MG63 (cell line): ENCODE measurements around the gene CRB2. TPM values are rescaled to one million over a fixed set of nuclear protein-coding genes. Genes with fewer than 3 reads are reported as not detected.

Experiments used
- DNase-seq: peaks from one replicate; pipeline ENCODE4 v3.0.0-alpha.2; 2020
- H3K27me3 ChIP-seq: fragments of 250-450 bp; sonication (Bioruptor Pico); 2 replicates; pipeline ENCODE4 v1.5.1; 2020; ENCODE audit warnings: mild to moderate bottlenecking, moderate library complexity
- H3K36me3 ChIP-seq: fragments of 250-450 bp; sonication (Bioruptor Pico); 2 replicates; pipeline ENCODE4 v1.5.1; 2020; ENCODE audit warnings: mild to moderate bottlenecking, moderate library complexity
- H3K4me3 ChIP-seq: fragments of 250-450 bp; sonication (Bioruptor Pico); 2 replicates; pipeline ENCODE4 v1.5.1; 2020; ENCODE audit warnings: mild to moderate bottlenecking, moderate library complexity
- H3K9me3 ChIP-seq: fragments of 250-450 bp; sonication (Bioruptor Pico); 2 replicates; pipeline ENCODE4 v1.5.1; 2020; ENCODE audit warnings: mild to moderate bottlenecking, moderate library complexity
- total RNA-seq: library from RNA; depleted of rRNA; stranded (reverse); fragments of >200 nt; shearing (Covaris generic); gene quantifications from 2 replicates; pipeline ENCODE4 v1.2.3, GENCODE V29; 2014; ENCODE audit warnings: low replicate concordance

CRB2 gene
- total RNA-seq, 1 experiment from 2014 or later: not detected

DNA sequence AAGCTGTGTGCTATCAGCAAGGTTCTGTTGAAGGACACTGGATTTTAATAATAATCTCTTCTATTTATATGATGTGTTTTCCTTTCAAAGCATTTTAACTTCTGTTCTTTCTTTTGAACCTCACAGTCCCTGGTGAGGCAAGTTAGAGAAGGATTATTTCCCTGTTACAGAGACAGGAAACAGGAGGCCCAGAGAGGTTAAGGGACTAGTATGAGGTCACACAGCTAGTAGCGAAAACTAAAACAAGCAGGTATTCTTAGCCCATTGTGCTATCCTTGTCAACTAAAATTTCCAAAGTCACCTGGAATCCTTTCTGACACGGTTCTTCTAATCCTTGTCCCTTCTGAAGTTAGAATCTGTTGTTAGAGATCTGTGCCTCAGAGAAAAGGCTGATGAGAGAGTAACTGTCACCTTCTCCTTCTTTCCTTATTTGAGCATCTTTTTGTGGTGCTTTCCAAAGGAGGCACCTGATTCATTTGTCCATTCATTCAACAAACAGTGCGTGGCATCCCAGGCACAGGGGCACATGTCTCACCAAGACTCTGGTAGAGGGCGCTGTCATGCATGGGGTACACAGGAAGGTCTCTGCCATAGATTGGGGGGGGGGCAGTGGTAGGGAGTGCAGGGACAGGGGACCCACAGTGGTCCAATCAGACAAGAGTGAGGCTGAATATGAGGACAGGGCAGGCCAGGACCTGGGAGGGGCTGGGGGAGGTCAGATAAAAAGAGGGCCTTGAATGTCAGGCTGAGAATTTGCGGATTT lies 61.5 kb downstream of the CRB2 start:
- Histone ChIP-seq H3K4me3 (no peak overlapping the region), H3K27me3 (no peaks in the 10 kb centered on the region), H3K9me3 (no peaks in the 10 kb centered on the region), H3K36me3 (no peaks in the 10 kb centered on the region)
- DNase-seq: no peak

GRCh38 chr9:123418052-123418430 lies 62.0 kb downstream of the CRB2 start:
- Histone ChIP-seq H3K4me3 (no peak overlapping the region), H3K9me3 (no peaks in the 10 kb centered on the region), H3K36me3 (no peaks in the 10 kb centered on the region), H3K27me3 (no peaks in the 10 kb centered on the region)
- DNase-seq: no peak

GRCh38 chr9:123418506-123418905 lies 62.5 kb downstream of the CRB2 start:
- DNase-seq: no peak
- Histone ChIP-seq H3K4me3 (no peak overlapping the region), H3K36me3 (no peaks in the 10 kb centered on the region), H3K27me3 (no peaks in the 10 kb centered on the region), H3K9me3 (no peaks in the 10 kb centered on the region)

DNA sequence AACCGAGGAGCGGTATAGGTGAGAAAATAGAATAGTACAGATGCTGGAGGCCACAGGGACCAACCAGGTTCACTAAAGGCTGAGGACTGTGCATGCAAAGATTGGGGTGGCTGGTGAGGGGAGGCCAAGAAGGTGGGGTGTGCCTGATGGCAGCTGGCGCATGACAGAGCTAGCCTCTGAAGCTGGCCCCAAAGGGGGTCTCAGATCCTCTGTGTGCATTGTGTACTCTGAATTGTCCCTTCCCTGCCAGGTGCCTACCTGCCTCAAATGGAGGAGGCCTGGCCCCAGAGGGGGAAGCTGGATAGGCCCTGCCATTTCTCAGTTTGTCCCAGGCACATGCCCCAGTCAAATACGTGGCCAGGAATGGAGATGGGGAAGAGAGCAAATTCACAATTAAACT lies 63.1 kb downstream of the CRB2 start:
- no peak for DNase-seq
- Histone ChIP-seq H3K27me3 (no peaks in the 10 kb centered on the region), H3K9me3 (no peaks in the 10 kb centered on the region), H3K36me3 (no peaks in the 10 kb centered on the region), H3K4me3 (no peak overlapping the region)

DNA sequence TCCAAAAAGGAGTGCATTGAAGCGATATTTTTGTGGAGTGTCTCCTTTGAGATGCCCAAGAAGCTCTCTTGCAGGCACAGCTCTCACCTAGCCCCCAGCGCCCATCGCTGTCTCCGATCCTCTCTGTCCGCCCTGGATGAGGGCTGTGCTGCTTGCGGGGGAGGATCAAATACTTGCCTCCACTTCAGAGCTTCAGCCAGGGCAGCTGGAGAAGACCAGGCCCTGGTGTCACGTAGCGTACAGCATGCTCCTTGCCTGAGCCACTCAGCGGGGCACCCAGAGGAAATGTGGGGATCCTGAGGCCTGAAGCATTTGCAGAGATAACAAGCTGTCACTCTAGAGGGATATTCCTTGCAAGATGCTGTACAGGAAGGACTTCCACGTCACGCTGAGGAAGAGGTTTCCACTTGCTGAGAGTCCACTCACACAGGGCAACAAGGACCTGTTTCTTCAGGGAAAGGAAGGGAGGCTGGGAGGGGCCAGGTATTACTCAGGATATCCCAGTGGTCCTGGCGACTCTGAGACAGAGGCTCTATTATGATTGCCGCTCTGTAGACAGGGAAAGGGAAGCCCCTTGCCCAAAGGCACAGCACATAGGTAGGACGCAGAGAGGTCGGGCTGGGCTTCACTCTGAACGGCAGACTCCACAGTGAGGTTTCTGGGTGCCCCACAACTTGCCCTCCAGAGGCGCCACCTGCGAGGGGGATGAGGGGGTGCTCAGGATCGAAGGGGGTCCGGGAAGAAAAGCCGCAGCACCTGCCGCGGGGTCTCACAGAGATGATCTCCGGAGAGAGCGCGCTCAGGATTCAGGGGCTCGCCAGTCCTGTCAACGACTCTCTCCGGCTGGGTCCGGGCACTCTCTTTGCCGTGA lies 64.0 kb downstream of the CRB2 start:
- H3K4me3 ChIP-seq: no peak overlapping the region

GRCh38 chr9:123420592-123421111 lies 64.7 kb downstream of the CRB2 start:
- Histone ChIP-seq H3K9me3 (no peaks in the 10 kb centered on the region), H3K36me3 (no peaks in the 10 kb centered on the region), H3K4me3 (no peak overlapping the region), H3K27me3 (no peaks in the 10 kb centered on the region)
- DNase-seq: no peak

More for the DNA sequence above, 64.0 kb downstream of the CRB2 start:
- Histone ChIP-seq H3K9me3 (no peaks in the 10 kb centered on the region), H3K27me3 (no peaks in the 10 kb centered on the region), H3K36me3 (no peaks in the 10 kb centered on the region)
- DNase-seq: no peak

- no peak overlapping the region for H3K4me3 ChIP-seq
- no peaks in the 10 kb centered on the region for H3K9me3 ChIP-seq
- H3K27me3 ChIP-seq: no peaks in the 10 kb centered on the region
- H3K36me3 ChIP-seq: no peaks in the 10 kb centered on the region
- no peak for DNase-seq
These were observed 65.2 kb downstream of the CRB2 start for GRCh38 chr9:123421186-123421585.

DNA sequence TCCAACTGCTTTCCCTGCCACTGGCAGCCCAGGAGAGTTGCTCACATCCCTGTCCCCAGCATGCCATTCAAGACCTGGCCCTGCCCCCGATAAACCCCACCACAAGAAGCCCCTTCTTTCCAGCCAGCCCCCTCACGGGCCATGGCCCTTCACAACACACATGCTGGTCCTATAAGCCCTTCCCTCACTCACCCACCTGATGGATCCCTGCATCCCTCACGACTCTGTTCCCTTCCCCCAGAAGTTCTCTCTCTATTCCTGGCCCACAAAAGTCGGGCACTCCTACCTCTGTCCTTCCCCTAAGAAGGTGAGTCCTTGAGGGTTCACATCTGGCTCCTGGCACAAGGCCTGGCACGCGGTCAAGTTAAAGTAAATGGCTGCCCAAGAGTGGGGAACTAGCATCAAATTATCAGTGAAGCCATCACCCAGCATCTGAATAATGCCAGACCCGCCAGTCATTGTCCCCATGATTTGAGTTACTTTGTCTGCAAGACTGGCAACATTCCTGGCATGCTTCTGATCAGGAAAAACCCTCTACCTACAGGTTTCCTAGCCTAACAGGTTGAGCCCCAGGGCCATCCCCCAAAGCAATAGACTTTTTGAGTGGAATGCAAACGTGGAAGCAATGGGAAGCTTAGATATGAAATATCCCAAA lies 65.9 kb downstream of the CRB2 start:
- Histone ChIP-seq H3K27me3 (no peaks in the 10 kb centered on the region), H3K4me3 (no peak overlapping the region), H3K36me3 (no peaks in the 10 kb centered on the region), H3K9me3 (no peaks in the 10 kb centered on the region)
- no peak for DNase-seq

DNA sequence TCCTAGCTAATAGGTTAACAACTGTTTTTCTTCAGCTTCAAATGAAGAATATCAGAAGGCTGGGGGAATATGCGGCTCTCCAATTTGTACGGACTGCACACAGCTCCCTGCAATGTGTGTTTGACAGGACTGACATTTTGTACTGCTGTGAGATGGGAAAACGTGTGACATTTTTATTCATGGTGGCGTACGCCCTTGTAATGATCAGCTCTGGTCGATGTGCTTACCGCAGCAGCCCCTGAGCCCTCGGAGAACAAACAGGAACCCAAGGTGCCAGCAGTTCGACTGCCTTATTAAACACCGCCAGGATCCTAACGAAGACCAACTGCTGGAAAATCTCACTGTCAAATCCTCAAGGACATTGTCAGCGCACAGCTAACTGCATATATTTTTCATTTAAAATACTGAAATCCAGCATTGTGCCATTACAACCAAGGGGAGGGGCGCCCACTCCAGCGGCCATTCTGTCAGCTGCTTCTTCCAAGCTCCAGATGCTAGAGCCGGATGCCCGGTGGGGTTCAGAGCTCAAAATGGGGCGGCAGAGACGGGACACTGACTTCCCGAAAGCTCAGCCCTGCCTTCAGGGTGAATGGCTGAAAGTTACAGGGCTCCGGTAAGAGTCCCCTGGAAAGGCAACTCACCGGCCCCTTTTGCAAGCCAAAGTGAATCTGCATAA lies 66.8 kb downstream of the CRB2 start:
- Histone ChIP-seq H3K4me3 (no peak overlapping the region), H3K36me3 (no peaks in the 10 kb centered on the region), H3K9me3 (no peaks in the 10 kb centered on the region), H3K27me3 (no peaks in the 10 kb centered on the region)
- DNase-seq: no peak

DNA sequence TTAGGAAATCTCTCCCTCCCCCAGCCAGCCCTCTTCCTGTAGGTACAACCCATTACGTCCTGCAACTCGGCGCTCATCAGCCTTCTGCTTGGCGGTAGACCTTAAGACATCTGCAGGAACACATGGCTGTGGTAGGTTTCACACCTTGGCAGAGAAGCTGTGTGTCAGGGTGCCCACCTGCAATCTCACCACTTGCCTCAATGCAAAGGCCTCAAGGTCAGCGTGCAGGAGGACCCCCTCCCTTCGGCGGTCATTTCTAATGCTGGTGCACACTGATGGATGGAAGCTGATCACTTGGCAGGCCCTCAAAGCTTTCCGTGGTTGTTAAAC lies 67.3 kb downstream of the CRB2 start:
- Histone ChIP-seq H3K9me3 (no peaks in the 10 kb centered on the region), H3K27me3 (no peaks in the 10 kb centered on the region), H3K36me3 (no peaks in the 10 kb centered on the region), H3K4me3 (no peak overlapping the region)
- DNase-seq: no peak

- no peak for DNase-seq
- H3K27me3 ChIP-seq: no peaks in the 10 kb centered on the region
- no peak overlapping the region for H3K4me3 ChIP-seq
- no peaks in the 10 kb centered on the region for H3K36me3 ChIP-seq
- no peaks in the 10 kb centered on the region for H3K9me3 ChIP-seq
These were observed 68.1 kb downstream of the CRB2 start for GRCh38 chr9:123424131-123424530.

- no peak overlapping the region for H3K4me3 ChIP-seq
- H3K27me3 ChIP-seq: no peaks in the 10 kb centered on the region
- no peaks in the 10 kb centered on the region for H3K36me3 ChIP-seq
- DNase-seq: no peak
- H3K9me3 ChIP-seq: no peaks in the 10 kb centered on the region
These were observed 68.7 kb downstream of the CRB2 start for GRCh38 chr9:123424552-123425225.

GRCh38 chr9:123425261-123425821 lies 69.3 kb downstream of the CRB2 start:
- H3K27me3 ChIP-seq: no peaks in the 10 kb centered on the region
- H3K36me3 ChIP-seq: no peaks in the 10 kb centered on the region
- DNase-seq: no peak
- no peaks in the 10 kb centered on the region for H3K9me3 ChIP-seq
- H3K4me3 ChIP-seq: no peak overlapping the region

DNA sequence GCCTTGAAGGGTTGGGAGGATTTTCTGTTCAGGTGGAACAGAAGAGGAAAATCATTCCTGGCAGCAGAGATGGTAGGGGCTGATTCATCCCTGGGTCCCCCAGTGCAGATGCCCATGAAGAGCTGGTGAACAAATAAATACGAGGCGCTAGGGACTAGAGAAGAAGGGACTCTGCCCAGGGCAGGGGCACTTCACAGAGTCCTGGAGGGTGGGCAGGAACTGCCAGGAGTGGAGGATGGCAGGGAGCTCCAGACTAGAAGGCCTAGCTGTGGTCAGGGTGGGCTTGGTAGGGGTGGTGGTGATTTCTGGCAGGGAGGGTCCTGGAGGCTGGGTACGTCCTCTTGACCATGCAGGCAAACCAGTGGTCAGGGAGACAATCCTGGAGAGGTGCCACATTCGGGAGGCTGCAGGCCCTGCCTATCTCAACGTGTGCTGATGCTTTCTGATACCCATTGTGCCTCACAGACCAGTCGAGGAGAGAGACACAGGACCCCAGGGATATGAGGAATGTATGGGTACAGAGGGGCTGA lies 69.9 kb downstream of the CRB2 start:
- Histone ChIP-seq H3K36me3 (no peaks in the 10 kb centered on the region), H3K4me3 (no peak overlapping the region), H3K9me3 (no peaks in the 10 kb centered on the region), H3K27me3 (no peaks in the 10 kb centered on the region)
- DNase-seq: no peak

GRCh38 chr9:123426406-123426805 lies 70.4 kb downstream of the CRB2 start:
- Histone ChIP-seq H3K9me3 (no peaks in the 10 kb centered on the region), H3K36me3 (no peaks in the 10 kb centered on the region), H3K27me3 (no peaks in the 10 kb centered on the region), H3K4me3 (no peak overlapping the region)
- DNase-seq: no peak
